K562 treated with DMSO at 1 percent for 12 hours (cell line): Measurements from ENCODE around the gene MFSD6L. TPM values are rescaled to one million over a fixed set of nuclear protein-coding genes. Genes with fewer than 3 reads are reported as not detected.

Source experiments
- total RNA-seq: library from RNA; unstranded; fragments of 300-600 nt; gene quantifications from 2 replicates; pipeline ENCODE4 v1.2.3, GENCODE V29; 2022; ENCODE audit not compliant: insufficient read depth

Gene MFSD6L
- not detected in 2 replicates for total RNA-seq

DNA sequence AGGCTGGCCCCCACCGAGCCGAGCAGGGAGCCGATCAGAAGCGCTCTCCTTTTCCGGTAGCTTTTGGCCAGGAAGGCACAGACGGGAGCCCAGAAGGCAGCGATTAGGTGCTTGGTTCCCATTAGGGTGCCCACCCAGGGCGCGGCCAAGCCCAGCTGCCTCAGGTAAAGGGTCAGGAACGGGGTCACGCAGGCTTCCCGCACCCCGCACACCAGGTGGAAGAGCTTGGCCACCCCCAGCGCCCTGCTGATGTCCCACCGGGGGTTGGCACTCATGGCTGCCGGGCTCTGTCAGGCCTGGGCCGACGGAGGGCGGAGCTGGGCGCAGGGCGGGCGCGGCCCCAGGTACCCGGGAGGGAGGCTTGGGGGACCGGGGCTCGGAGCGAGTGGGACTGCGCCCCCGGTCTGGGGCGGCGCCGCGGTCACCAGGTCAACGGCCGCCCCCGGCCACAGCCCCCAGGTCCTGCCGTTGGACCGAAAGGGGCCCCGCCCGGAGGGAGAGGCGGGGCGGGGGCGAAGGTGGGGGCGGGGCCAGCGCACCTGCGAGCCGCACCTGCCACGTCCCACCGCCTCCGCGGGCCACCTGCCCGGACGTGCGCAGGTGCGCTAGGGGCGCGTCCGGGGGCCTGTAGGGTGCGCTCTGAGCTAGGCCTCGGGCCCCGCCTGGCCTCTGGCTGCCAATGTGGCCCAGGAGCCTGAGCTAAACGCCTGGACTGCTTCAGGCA is at the start of gene MFSD6L:
Gene MFSD6L (minus strand): TSS at position 520 of the 724 bp plus-strand sequence. CDS start 245 bp downstream, at position 275.

DNA sequence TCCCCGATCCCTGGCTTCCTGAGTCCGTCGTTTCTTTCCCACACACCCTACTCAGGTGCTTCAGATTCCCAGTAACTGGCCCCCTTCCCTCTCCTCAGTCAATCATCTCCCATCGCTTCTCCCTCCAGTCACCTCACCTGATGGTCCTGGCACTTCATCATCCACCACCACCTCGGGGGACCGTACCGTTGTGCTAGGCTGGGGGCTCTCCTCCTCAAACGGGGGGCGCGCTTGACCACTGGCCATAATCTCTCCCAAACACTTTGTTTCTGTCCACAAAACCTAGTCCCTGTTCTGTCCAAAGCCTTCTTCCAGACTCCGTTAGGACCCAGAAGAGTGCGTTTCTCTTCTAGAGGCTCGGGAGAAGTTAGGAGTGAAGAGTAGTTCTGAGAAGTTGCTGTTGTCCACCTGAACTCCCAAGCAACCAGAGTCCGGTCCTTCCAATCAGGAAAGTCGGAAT is 41.0 kb downstream of the MFSD6L start, which contains the start of gene SPDYE4:
Gene SPDYE4 (minus strand): TSS at position 410 of the 460 bp plus-strand sequence. CDS start 164 bp downstream, at position 246.

Other genes with a start within 250 kb of the MFSD6L start
- gene MYH10, start 168.6 kb downstream of the MFSD6L start, total RNA-seq: 9.6 and 31.3 TPM in 2 replicates
- gene CCDC42, start 54.5 kb downstream of the MFSD6L start, total RNA-seq: not detected in 2 replicates
- gene SPDYE4, start 40.8 kb downstream of the MFSD6L start, total RNA-seq: not detected in 2 replicates
- gene PIK3R6, start 68.3 kb upstream of the MFSD6L start, total RNA-seq: not detected in 2 replicates
- not detected in 2 replicates for gene PIK3R5, start 166.3 kb upstream of the MFSD6L start, total RNA-seq
- not detected in 2 replicates for gene NTN1, start 222.1 kb upstream of the MFSD6L start, total RNA-seq